NB4 (cell line): ENCODE data around the gene OR10H1.

Experiments used
- CTCF ChIP-seq: IDR thresholded peaks from one replicate; pipeline ENCODE4 v1.5.1; 2012; ENCODE audit warnings: low read depth, low read length
- MAX ChIP-seq: IDR thresholded peaks from 2 replicates; pipeline ENCODE4 v1.6.1; 2011; ENCODE audit warnings: low read depth, low read length
- MYC ChIP-seq: IDR thresholded peaks from 2 replicates; pipeline ENCODE4 v1.6.1; 2011; ENCODE audit warnings: low read depth, low read length
- POLR2A ChIP-seq: IDR thresholded peaks from 2 replicates; pipeline ENCODE4 v1.6.1; 2011; ENCODE audit warnings: mild to moderate bottlenecking; ENCODE audit not compliant: insufficient read length; ENCODE audit errors: extremely low read depth

GRCh38 chr19:15838351-15838750, 22.9 kb upstream of the OR10H1 start:
- TF ChIP-seq MAX (no peak), CTCF (no peak), POLR2A (no peak), MYC (no peak)
